Activated gamma-delta T cell treated with anti-CD3 and anti-CD28 coated beads, Interleukin-2, amount 50 U/mL, for 16 hours (primary cell): ENCODE measurements around the gene PPP2R5E.
"Not testable (repeated sequence)": the region's sequence is repeated elsewhere in the genome, so short reads cannot be mapped to it uniquely, and the experiment has no call there.

Source experiments
- DNase-seq: peaks from one replicate; pipeline ENCODE4 v3.0.0-alpha.2; 2020; ENCODE audit warnings: low read depth

PPP2R5E gene

GRCh38 chr14:63371613-63372012 lies 171.6 kb downstream of the PPP2R5E start:
- DNase-seq, result not testable (repeated sequence)

GRCh38 chr14:63371033-63371432 lies 172.1 kb downstream of the PPP2R5E start:
- no peak for DNase-seq

- no peak for DNase-seq
Measured at GRCh38 chr14:63367742-63368364, 175.3 kb downstream of the PPP2R5E start.

GRCh38 chr14:63362389-63362819 lies 180.8 kb downstream of the PPP2R5E start:
- DNase-seq, result no peak

GRCh38 chr14:63361790-63362189 lies 181.4 kb downstream of the PPP2R5E start:
- no peak for DNase-seq

GRCh38 chr14:63357841-63358240 lies 185.3 kb downstream of the PPP2R5E start:
- no peak for DNase-seq

GRCh38 chr14:63345826-63346225 lies 197.4 kb downstream of the PPP2R5E start:
- no peak for DNase-seq

GRCh38 chr14:63344336-63344735 lies 198.8 kb downstream of the PPP2R5E start:
- DNase-seq, result no peak

- no peak for DNase-seq
Measured at GRCh38 chr14:63343878-63344277, 199.3 kb downstream of the PPP2R5E start.

GRCh38 chr14:63342371-63342770 lies 200.8 kb downstream of the PPP2R5E start:
- DNase-seq, result no peak

- no peak for DNase-seq
Measured at GRCh38 chr14:63328787-63329737, 214.1 kb downstream of the PPP2R5E start.

- no peak for DNase-seq
Measured at GRCh38 chr14:63326840-63327239, 216.3 kb downstream of the PPP2R5E start.

GRCh38 chr14:63322897-63323573 lies 220.1 kb downstream of the PPP2R5E start:
- no peak for DNase-seq

- DNase-seq, result no peak
Measured at GRCh38 chr14:63322472-63322871, 220.7 kb downstream of the PPP2R5E start.
